GM10847 (cell line): ENCODE data around the gene GCDH.

Experiments used
- POLR2A ChIP-seq: IDR thresholded peaks from 2 replicates; pipeline ENCODE4 v1.6.1; 2011; ENCODE audit not compliant: insufficient read length; ENCODE audit errors: extremely low read depth

GCDH gene

GRCh38 chr19:12867120-12868099, 23.6 kb upstream of the GCDH start:
- TF ChIP-seq POLR2A, result peak; percentile 23

- no peak for TF ChIP-seq POLR2A
These were observed 22.3 kb upstream of the GCDH start for GRCh38 chr19:12868540-12869112.

- no peak for TF ChIP-seq POLR2A
These were observed 19.3 kb upstream of the GCDH start for GRCh38 chr19:12871681-12872080.

- no peak for TF ChIP-seq POLR2A
These were observed 18.7 kb upstream of the GCDH start for GRCh38 chr19:12872255-12872654.

GRCh38 chr19:12872941-12873890, 17.7 kb upstream of the GCDH start:
- no peak for TF ChIP-seq POLR2A

GRCh38 chr19:12873891-12874745, 16.8 kb upstream of the GCDH start:
- no peak for TF ChIP-seq POLR2A

- no peak for TF ChIP-seq POLR2A
These were observed 15.9 kb upstream of the GCDH start for GRCh38 chr19:12875086-12875485.

GRCh38 chr19:12880551-12881171, 10.3 kb upstream of the GCDH start:
- no peak for TF ChIP-seq POLR2A

GRCh38 chr19:12881172-12881808, 9.7 kb upstream of the GCDH start, which contains the start of gene DNASE2:
DNASE2 (minus strand) TSS chr19:12881449; CDS start chr19:12881375, 74 bp downstream.
- TF ChIP-seq POLR2A, result peak; percentile 71

- no peak for TF ChIP-seq POLR2A
These were observed 8.4 kb upstream of the GCDH start for GRCh38 chr19:12882589-12882988.

GRCh38 chr19:12884202-12884601, 6.8 kb upstream of the GCDH start:
- TF ChIP-seq POLR2A, result no peak

GRCh38 chr19:12884627-12884925, 6.4 kb upstream of the GCDH start:
- no peak for TF ChIP-seq POLR2A

GRCh38 chr19:12884926-12885748, 5.8 kb upstream of the GCDH start:
- TF ChIP-seq POLR2A, result peak; percentile 28
